K562 (cell line): Measurements from ENCODE around the gene ZNF552. TPM values are rescaled to one million over a fixed set of nuclear protein-coding genes. Genes with fewer than 3 reads are reported as not detected.

Experiments
- ATAC-seq: fragments of 200-7000 bp; cut with Tn5 transposase; 3 replicates; pipeline ENCODE4 v1.9.1; 2020; ENCODE audit warnings: moderate library complexity
- BruUV-seq: library from RNA; stranded (reverse); fragments of 400-500 nt; replicated peaks from 2 replicates; lab custom pipeline; 2021; lab: Mats Ljungman, UMichigan
- CTCF ChIA-PET: fragments of 300-600 bp; formaldehyde crosslinking; extraction: SDS; loops from one replicate; lab custom pipeline; 2021; ENCODE audit warnings: low intra/inter-chr PET ratio; lab: Yijun Ruan, JAX
- POLR2A ChIA-PET: fragments of 300-600, 350-650 bp; sonication (Branson Sonifier 250); formaldehyde crosslinking; extraction: SDS; loops from one replicate; lab custom pipeline; 2021; ENCODE audit warnings: antibody characterized with exemption, inconsistent platforms; lab: Yijun Ruan, JAX
- DNase-seq, 4 experiments: peaks; one replicate each; pipeline versions ENCODE4 v3.0.0 to v3.0.0-alpha.2; 2011 to 2018; ENCODE audit warnings: low spot score in 3 of 4, mixed read lengths in 3 of 4; ENCODE audit errors: extremely low read depth in 1 of 4
- FAIRE-seq: peaks from 2 replicates; lab custom pipeline; 2011; peaks lifted over from hg19 to GRCh38; lab: Jason Lieb, UNC
- H2AFZ ChIP-seq: 2 replicates; pipeline ENCODE4 v1.6.0; 2011; ENCODE audit warnings: low read depth, low read length, control low read depth, inconsistent platforms
- H3K27ac ChIP-seq: fragments of 200-600 bp; 3 replicates; pipeline ENCODE4 v1.8.0; 2011; ENCODE audit warnings: low read depth, mild to moderate bottlenecking, control low read depth, inconsistent platforms, low read length, moderate library complexity, mixed read lengths; ENCODE audit errors: extremely low read depth
- H3K27me3 ChIP-seq, 2 experiments: fragments of 300-600 bp in 1 of 2; 2 replicates in 1 of 2; 3 replicates in 1 of 2; pipeline versions ENCODE4 v1.6.0 to v1.8.0; 2011; ENCODE audit warnings: inconsistent platforms in 2 of 2, low read length in 2 of 2, mild to moderate bottlenecking in 1 of 2, mixed read lengths in 1 of 2, moderate library complexity in 1 of 2; ENCODE audit not compliant: control insufficient read depth in 2 of 2, insufficient read depth in 2 of 2
- H3K36me3 ChIP-seq: fragments of 300-600 bp; 3 replicates; pipeline ENCODE4 v1.8.0; 2011; ENCODE audit warnings: mild to moderate bottlenecking, low read length, inconsistent platforms; ENCODE audit not compliant: control insufficient read depth, insufficient read depth
- H3K4me1 ChIP-seq, 2 experiments: fragments of 200-600 bp in 1 of 2; replicated peaks in 1 of 2; 2 replicates in 1 of 2; 3 replicates in 1 of 2; pipeline versions ENCODE4 v1.5.1 to v1.8.0; 2011; ENCODE audit warnings: inconsistent platforms in 2 of 2, low read length in 2 of 2, mild to moderate bottlenecking in 1 of 2, mixed read lengths in 1 of 2, moderate library complexity in 1 of 2; ENCODE audit not compliant: control insufficient read depth in 2 of 2, insufficient read depth in 2 of 2
- H3K4me2 ChIP-seq: 2 replicates; pipeline ENCODE4 v1.6.1; 2011; ENCODE audit warnings: low read length, control low read depth, inconsistent platforms, mixed read lengths; ENCODE audit not compliant: insufficient read depth
- H3K4me3 ChIP-seq: fragments of 200-600 bp; sonication (generic), shearing (Covaris generic); 2 replicates; pipeline ENCODE4 v1.5.1; 2016; ENCODE audit warnings: control low read depth, inconsistent platforms
- H3K79me2 ChIP-seq: fragments of 200-600 bp; 3 replicates; pipeline ENCODE4 v1.8.0; 2011; ENCODE audit warnings: low read length, inconsistent platforms; ENCODE audit not compliant: control insufficient read depth, insufficient read depth
- H3K9ac ChIP-seq, 2 experiments: 2 replicates each; pipeline versions ENCODE4 v1.6.0 to v1.6.1; 2011; ENCODE audit warnings: low read depth in 2 of 2, low read length in 2 of 2, control low read depth in 1 of 2, inconsistent platforms in 1 of 2, mild to moderate bottlenecking in 1 of 2, mixed read lengths in 1 of 2; ENCODE audit not compliant: insufficient read depth in 1 of 2
- H3K9me1 ChIP-seq: one replicate; pipeline ENCODE4 v1.6.0; 2011; ENCODE audit warnings: inconsistent platforms, mild to moderate bottlenecking, low read length, moderate library complexity; ENCODE audit not compliant: control insufficient read depth, insufficient read depth
- H3K9me3 ChIP-seq: replicated peaks from 2 replicates; pipeline ENCODE4 v1.5.1; 2011; ENCODE audit warnings: low read depth, low read length, inconsistent platforms; ENCODE audit not compliant: control insufficient read depth, insufficient read depth
- H4K20me1 ChIP-seq: replicated peaks from 2 replicates; pipeline ENCODE4 v1.6.1; 2011; ENCODE audit warnings: low read length, inconsistent platforms, mixed read lengths; ENCODE audit not compliant: control insufficient read depth, insufficient read depth
- FOXM1 ChIP-seq, 2 experiments: fragments of 450-650 bp in 1 of 2; sonication (generic) in 1 of 2; formaldehyde crosslinking in 1 of 2; IDR thresholded peaks; 2 replicates each; pipeline versions ENCODE4 v1.6.1 to v1.9.0; 2017 to 2022; ENCODE audit warnings: low read depth in 2 of 2, mild to moderate bottlenecking in 2 of 2, missing genetic modification reagents in 1 of 2, moderate library complexity in 1 of 2
- MEIS2 ChIP-seq: fragments of 450-650 bp; IDR thresholded peaks from 2 replicates; pipeline ENCODE4 v1.6.1; 2014; ENCODE audit warnings: mild to moderate bottlenecking; ENCODE audit not compliant: partially characterized antibody
- NFYB ChIP-seq: IDR thresholded peaks from 2 replicates; pipeline ENCODE4 v1.6.1; 2011; ENCODE audit warnings: mild to moderate bottlenecking, moderate library complexity; ENCODE audit not compliant: insufficient read length; ENCODE audit errors: extremely low read depth
- NONO ChIP-seq, 2 experiments: fragments of 200-400 bp in 1 of 2; fragments of 450-650 bp in 1 of 2; formaldehyde crosslinking in 1 of 2; IDR thresholded peaks; 2 replicates each; pipeline ENCODE4 v1.6.1; 2017; ENCODE audit warnings: low read depth in 2 of 2, mild to moderate bottlenecking in 2 of 2, moderate library complexity in 2 of 2, low read length in 1 of 2
- NR1H2 ChIP-seq: sonication (generic); formaldehyde crosslinking; IDR thresholded peaks from 2 replicates; pipeline ENCODE4 v1.4.0; 2020; ENCODE audit warnings: mild to moderate bottlenecking, missing genetic modification reagents
- NUFIP1 ChIP-seq: fragments of 450-650 bp; IDR thresholded peaks from 2 replicates; pipeline ENCODE4 v1.6.1; 2018; ENCODE audit not compliant: partially characterized antibody
- RFX7 ChIP-seq: fragments of 250-450 bp; sonication (Bioruptor Pico); IDR thresholded peaks from 2 replicates; pipeline ENCODE4 v1.5.1; 2021; ENCODE audit warnings: mild to moderate bottlenecking
- RNF2 ChIP-seq: sonication (generic); IDR thresholded peaks from 2 replicates; pipeline ENCODE4 v1.6.1; 2016
- STAT5A ChIP-seq: IDR thresholded peaks from 2 replicates; pipeline ENCODE4 v1.6.1; 2012; ENCODE audit warnings: low read length, inconsistent platforms, borderline replicate concordance
- ZNF316 ChIP-seq: fragments of 450-650 bp; IDR thresholded peaks from 2 replicates; pipeline ENCODE4 v1.6.1; 2016
- ZNF354B ChIP-seq: fragments of 250-450 bp; sonication (Bioruptor Pico); IDR thresholded peaks from 2 replicates; pipeline ENCODE4 v1.4.0; 2020
- ZNF384 ChIP-seq: IDR thresholded peaks from 2 replicates; pipeline ENCODE4 v1.6.1; 2012; ENCODE audit warnings: low read depth, low read length, improper control_type of control experiment
- ZNF507 ChIP-seq: conservative IDR thresholded peaks from 2 replicates; pipeline ENCODE4 v1.6.1; 2017; ENCODE audit warnings: missing genetic modification characterization, missing compliant biosample characterization
- WGBS: fragments of 100-300 bp; shearing (Covaris generic); methylation state at CpG from one replicate; pipeline ENCODE4 v1.1.6; 2016; ENCODE audit warnings: low coverage, mixed read lengths; ENCODE audit not compliant: insufficient coverage; ENCODE audit errors: missing lambda C conversion rate; 5-methylcytosine and 5-hydroxymethylcytosine counted together
- in situ Hi-C: fragments of 300-500 bp; cut with MboI; formaldehyde crosslinking; loops from 4 replicates; pipeline ENCODE4 v1.15.0; 2018; ENCODE audit warnings: inconsistent platforms, mixed read lengths
- intact Hi-C: fragments of 100-400 bp; cut with micrococcal nuclease; formaldehyde crosslinking; loops from 2 replicates; pipeline ENCODE4 v1.14.2; 2022
- polyA plus RNA-seq, 8 experiments: library from polyadenylated mRNA; depleted of rRNA in 4 of 8; stranded (reverse) in 5 of 8; unstranded in 3 of 8; fragments of >200 nt; fragmentation: Nextera tagmentation in 2 of 8; fragmentation: Illumina TruSeq in 1 of 8; extraction: Ambion mirVana in 2 of 8; extraction: Trizol in 1 of 8; gene quantifications; 2 replicates each; pipeline versions ENCODE4 v1.2.1 to v1.2.3, GENCODE V29; 2011 to 2014; ENCODE audit warnings: inconsistent platforms in 1 of 8, missing spikeins in 1 of 8
- total RNA-seq, 7 experiments: library from RNA; depleted of rRNA in 6 of 7; stranded (reverse); fragments of >200 nt in 6 of 7; fragmentation: Illumina TruSeq in 2 of 7; extraction: Trizol in 2 of 7; gene quantifications; 2 replicates each; pipeline versions ENCODE4 v1.2.1 to v1.2.3, GENCODE V29; 2011 to 2021; ENCODE audit warnings: low replicate concordance in 1 of 7
- TF ChIP-seq, protein P1 (sequence below): sonication (generic); formaldehyde crosslinking; IDR thresholded peaks from 2 replicates; pipeline ENCODE4 v1.8.0; 2022; ENCODE audit warnings: missing genetic modification reagents, mild to moderate bottlenecking, borderline replicate concordance

ZNF552 gene
- total and polyA plus RNA-seq, 9 of the 15 experiments (the other 6 are each of a cell fraction or from before 2014, with no cell fraction given) = 4.4 to 12.4 (median 8.5) TPM

- TF ChIP-seq, protein P1, sequence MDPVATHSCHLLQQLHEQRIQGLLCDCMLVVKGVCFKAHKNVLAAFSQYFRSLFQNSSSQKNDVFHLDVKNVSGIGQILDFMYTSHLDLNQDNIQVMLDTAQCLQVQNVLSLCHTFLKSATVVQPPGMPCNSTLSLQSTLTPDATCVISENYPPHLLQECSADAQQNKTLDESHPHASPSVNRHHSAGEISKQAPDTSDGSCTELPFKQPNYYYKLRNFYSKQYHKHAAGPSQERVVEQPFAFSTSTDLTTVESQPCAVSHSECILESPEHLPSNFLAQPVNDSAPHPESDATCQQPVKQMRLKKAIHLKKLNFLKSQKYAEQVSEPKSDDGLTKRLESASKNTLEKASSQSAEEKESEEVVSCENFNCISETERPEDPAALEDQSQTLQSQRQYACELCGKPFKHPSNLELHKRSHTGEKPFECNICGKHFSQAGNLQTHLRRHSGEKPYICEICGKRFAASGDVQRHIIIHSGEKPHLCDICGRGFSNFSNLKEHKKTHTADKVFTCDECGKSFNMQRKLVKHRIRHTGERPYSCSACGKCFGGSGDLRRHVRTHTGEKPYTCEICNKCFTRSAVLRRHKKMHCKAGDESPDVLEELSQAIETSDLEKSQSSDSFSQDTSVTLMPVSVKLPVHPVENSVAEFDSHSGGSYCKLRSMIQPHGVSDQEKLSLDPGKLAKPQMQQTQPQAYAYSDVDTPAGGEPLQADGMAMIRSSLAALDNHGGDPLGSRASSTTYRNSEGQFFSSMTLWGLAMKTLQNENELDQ (CRISPR knock-in tag) = no peak
- no peak for TF ChIP-seq NR1H2
- TF ChIP-seq RNF2 = no peak
- TF ChIP-seq ZNF384 = peak; percentile 76
- TF ChIP-seq ZNF316 = peak; percentile 33; the same call in 1 of the 2 replicates
- TF ChIP-seq ZNF354B (CRISPR knock-in tag) = no peak
- TF ChIP-seq STAT5A = no peak
- TF ChIP-seq NUFIP1 = no peak
- TF ChIP-seq MEIS2 = no peak
- no peak for TF ChIP-seq ZNF507 (tag)
- TF ChIP-seq RFX7 (CRISPR knock-in tag) = no peak
- peak; percentile 79 for TF ChIP-seq NFYB
- no peak for TF ChIP-seq FOXM1 (IDR thresholded peaks at IDR 0.05; ENCODE audit: low read depth)
- no peak for TF ChIP-seq FOXM1 (CRISPR knock-in tag; IDR thresholded peaks at IDR 0.05; ENCODE audit: low read depth)
- TF ChIP-seq NONO (IDR thresholded peaks at IDR 0.05; ENCODE audit: low read depth in 2 of 2, low read length in 1 of 2) = no peak
- BruUV-seq = no TSS peak
- ChIA-PET POLR2A (no interaction called here), CTCF (no interaction called here)
- in situ Hi-C loops (no loop called here), intact Hi-C loops (no loop called here)
- Histone ChIP-seq H3K36me3 (peaks cover 26% of the 10 kb centered on the region; the same call in 2 of the 3 replicates), H3K4me3 (no peak overlapping the region), H2AFZ (no peak overlapping the region), H3K9ac (no peak overlapping the region), H3K27me3 (no peaks in the 10 kb centered on the region), H3K27ac (no peak overlapping the region), H4K20me1 (no peaks in the 10 kb centered on the region), H3K79me2 (peaks cover 49% of the 10 kb centered on the region), H3K9me3 (no peaks in the 10 kb centered on the region), H3K9me1 (no peaks in the 10 kb centered on the region), H3K4me1 (peaks cover 7 to 22% of the 10 kb centered on the region in 2 experiments; a peak in 4 of 5 replicates), H3K4me2 (no peak overlapping the region)
- DNase-seq (peak in 1 of 4 experiments; percentile 35), ATAC-seq (no peak), FAIRE-seq (no peak)
- 88% methylated on average over 7 of the region's 7 CpGs for WGBS
Measured at GRCh38 chr19:57816652-57817051, 1.9 kb upstream of the ZNF552 start.
